ENCODE measurements around the gene CDK12.

The CDK12 gene

GRCh38 chr17:39582658-39583057 lies 121.4 kb downstream of the CDK12 start:
- DNase-seq (ENCODE audit: low read depth in 2 of 2) = no peak

Data from activated CD8-positive, alpha-beta memory T cell treated with anti-CD3 and anti-CD28 coated beads for 4 hours (primary cell).